ENCODE data around the gene EGR1. TPM values are rescaled to one million over a fixed set of nuclear protein-coding genes. Genes with fewer than 3 reads are reported as not detected.

EGR1 gene
- total and polyA plus RNA-seq, 4 donors = 1.4 to 88.7 (median 13.1) TPM

GRCh38 chr5:138468133-138468965 lies 3.1 kb downstream of the EGR1 start:
- Histone ChIP-seq H3K4me1 (ENCODE audit: control insufficient read depth in 4 of 4, insufficient read depth in 4 of 4, low read length in 3 of 4) (peaks cover 0 to 22% (median 10%) of the 10 kb centered on the region in 4 donors), H3K27ac (ENCODE audit: low read depth in 1 of 2, low read length in 2 of 2) (peak overlapping the region in 1 of 2 donors; percentile 33), H3K27me3 (ENCODE audit: control insufficient read depth in 4 of 4, insufficient read depth in 4 of 4, low read length in 3 of 4) (no peaks in the 10 kb centered on the region), H3K36me3 (ENCODE audit: control insufficient read depth in 4 of 4, insufficient read depth in 3 of 4, low read depth in 1 of 4, low read length in 3 of 4) (peaks cover 2 to 14% (median 13%) of the 10 kb centered on the region in 4 donors), H3K9me3 (ENCODE audit: control insufficient read depth in 4 of 4, low read length in 3 of 4) (no peaks in the 10 kb centered on the region), H3K4me3 (ENCODE audit: low read depth in 1 of 3, low read length in 3 of 3) (peak overlapping the region in 2 of 3 donors; percentile 92 to 95), H3K9ac (ENCODE audit: low read depth in 1 of 2, low read length in 2 of 2) (peak overlapping the region in 1 of 2 donors; percentile 29)
- WGBS = 91% methylated on average over 7 of the region's 7 CpGs
- no peak for TF ChIP-seq EGR1 (IDR thresholded peaks at IDR 0.05; ENCODE audit: low read depth in 2 of 2)
- peak in 1 of 2 donors; percentile 15 for TF ChIP-seq JUND (IDR thresholded peaks at IDR 0.05)
- no peak for TF ChIP-seq ATF3 (IDR thresholded peaks at IDR 0.05)
- TF ChIP-seq SP1 (IDR thresholded peaks at IDR 0.05) = no peak
- no peak for TF ChIP-seq YY1 (IDR thresholded peaks at IDR 0.05)
- no peak for TF ChIP-seq GABPA (IDR thresholded peaks at IDR 0.05 in 1 of 2, conservative IDR thresholded peaks at IDR 0.05 in 1 of 2)
- TF ChIP-seq HNF4G (IDR thresholded peaks at IDR 0.05) = peak; percentile 5
- DNase-seq (ENCODE audit: low spot score) = no peak

GRCh38 chr5:138468966-138469539 lies 3.8 kb downstream of the EGR1 start:
- peaks cover 2 to 14% (median 13%) of the 10 kb centered on the region in 4 donors for H3K36me3 ChIP-seq (ENCODE audit: control insufficient read depth in 4 of 4, insufficient read depth in 3 of 4, low read depth in 1 of 4, low read length in 3 of 4)
- peaks cover 0 to 21% (median 9%) of the 10 kb centered on the region in 4 donors for H3K4me1 ChIP-seq (ENCODE audit: control insufficient read depth in 4 of 4, insufficient read depth in 4 of 4, low read length in 3 of 4)
- no peak overlapping the region for H3K4me3 ChIP-seq (ENCODE audit: low read depth in 1 of 3, low read length in 3 of 3)
- H3K9ac ChIP-seq (ENCODE audit: low read depth in 1 of 2, low read length in 2 of 2) = no peak overlapping the region
- no peak for TF ChIP-seq CTCF (IDR thresholded peaks at IDR 0.05; ENCODE audit: low read depth, low read length, missing input control)
- TF ChIP-seq RAD21 (IDR thresholded peaks at IDR 0.05) = no peak
- no peak for TF ChIP-seq FOXA1 (IDR thresholded peaks at IDR 0.05)
- no peak for TF ChIP-seq EGR1 (IDR thresholded peaks at IDR 0.05; ENCODE audit: low read depth in 2 of 2)
- no peak for TF ChIP-seq HNF4A (conservative IDR thresholded peaks at IDR 0.05)
- no peak for TF ChIP-seq ATF3 (IDR thresholded peaks at IDR 0.05)
- no peak for TF ChIP-seq RXRA (IDR thresholded peaks at IDR 0.05)
- TF ChIP-seq TAF1 (conservative IDR thresholded peaks at IDR 0.05) = no peak
- no peaks in the 10 kb centered on the region for H3K9me3 ChIP-seq (ENCODE audit: control insufficient read depth in 4 of 4, low read length in 3 of 4)
- no peak for DNase-seq (ENCODE audit: low spot score)
- peak overlapping the region in 1 of 2 donors; percentile 36 for H3K27ac ChIP-seq (ENCODE audit: low read depth in 1 of 2, low read length in 2 of 2)
- WGBS = 96% methylated on average over 8 of the region's 8 CpGs
- H3K27me3 ChIP-seq (ENCODE audit: control insufficient read depth in 4 of 4, insufficient read depth in 4 of 4, low read length in 3 of 4) = no peaks in the 10 kb centered on the region
